GM23338 (cell line): ENCODE measurements around the gene FTO. TPM values are rescaled to one million over a fixed set of nuclear protein-coding genes. Genes with fewer than 3 reads are reported as not detected.

ENCODE experiments used
- ATAC-seq: fragments of 200-7000 bp; cut with Tn5 transposase; 3 replicates; pipeline ENCODE4 v1.9.1; 2020
- DNase-seq: peaks from one replicate; pipeline ENCODE4 v3.0.0-alpha.2; 2015; ENCODE audit warnings: low spot score
- H2AFZ ChIP-seq: fragments of 200-600 bp; sonication (generic); 2 replicates; pipeline ENCODE4 v1.8.0; 2016; ENCODE audit warnings: antibody characterized with exemption, mild to moderate bottlenecking, moderate library complexity
- H3F3A ChIP-seq: fragments of 200-600 bp; sonication (generic); replicated peaks from 2 replicates; pipeline ENCODE4 v1.8.0; 2017; ENCODE audit warnings: antibody characterized with exemption, mixed run types, low read depth
- H3K27ac ChIP-seq: fragments of 200-600 bp; sonication (generic); 2 replicates; pipeline ENCODE4 v1.6.1; 2016; ENCODE audit warnings: low read depth
- H3K27me3 ChIP-seq: fragments of 200-600 bp; sonication (generic); 2 replicates; pipeline ENCODE4 v1.8.0; 2016; ENCODE audit warnings: mild to moderate bottlenecking, mixed run types, moderate library complexity; ENCODE audit not compliant: insufficient read depth
- H3K36me3 ChIP-seq: fragments of 200-600 bp; sonication (generic); 2 replicates; pipeline ENCODE4 v1.8.0; 2016; ENCODE audit warnings: mild to moderate bottlenecking; ENCODE audit not compliant: insufficient read depth
- H3K4me1 ChIP-seq: fragments of 200-600 bp; sonication (generic); 2 replicates; pipeline ENCODE4 v1.8.0; 2016; ENCODE audit warnings: mild to moderate bottlenecking, moderate library complexity; ENCODE audit not compliant: insufficient read depth
- H3K4me2 ChIP-seq: fragments of 200-600 bp; sonication (generic); 2 replicates; pipeline ENCODE4 v1.7.1; 2017; ENCODE audit warnings: mixed run types
- H3K4me3 ChIP-seq: fragments of 200-600 bp; sonication (generic); 2 replicates; pipeline ENCODE4 v1.6.1; 2016; ENCODE audit warnings: mixed run types
- H3K79me2 ChIP-seq: fragments of 200-600 bp; sonication (generic); replicated peaks from 2 replicates; pipeline ENCODE4 v1.8.0; 2017; ENCODE audit warnings: mild to moderate bottlenecking; ENCODE audit not compliant: insufficient read depth
- H3K9me2 ChIP-seq: fragments of 200-600 bp; sonication (generic); 2 replicates; pipeline ENCODE4 v1.8.0; 2017; ENCODE audit not compliant: insufficient read depth
- H4K20me1 ChIP-seq: fragments of 200-600 bp; sonication (generic); replicated peaks from 2 replicates; pipeline ENCODE4 v1.8.0; 2017; ENCODE audit warnings: mild to moderate bottlenecking; ENCODE audit not compliant: insufficient read depth
- H3K27ac Mint-ChIP-seq: 2 replicates; pipeline ENCODE4 v1.8.0; 2020; ENCODE audit warnings: inconsistent platforms, mild to moderate bottlenecking, moderate library complexity, mixed read lengths
- H3K27me3 Mint-ChIP-seq: 3 replicates; pipeline ENCODE4 v1.8.0; 2022; ENCODE audit warnings: low read depth, mild to moderate bottlenecking, moderate library complexity, mixed read lengths, inconsistent platforms; ENCODE audit not compliant: insufficient read depth, poor library complexity
- H3K36me3 Mint-ChIP-seq: 3 replicates; pipeline ENCODE4 v1.8.0; 2021; ENCODE audit warnings: low read depth, mild to moderate bottlenecking, inconsistent platforms, moderate library complexity, mixed read lengths
- H3K4me1 Mint-ChIP-seq: 3 replicates; pipeline ENCODE4 v1.8.0; 2020; ENCODE audit warnings: mild to moderate bottlenecking, inconsistent platforms, mixed read lengths
- H3K4me3 Mint-ChIP-seq: 3 replicates; pipeline ENCODE4 v1.8.0; 2021; ENCODE audit warnings: moderate library complexity, mild to moderate bottlenecking, inconsistent platforms, mixed read lengths
- H3K9me3 Mint-ChIP-seq: 3 replicates; pipeline ENCODE4 v1.8.0; 2020; ENCODE audit warnings: moderate library complexity, mild to moderate bottlenecking, inconsistent platforms, mixed read lengths
- CTCF ChIP-seq, 2 experiments: fragments of 200-600 bp in 1 of 2; sonication (generic) in 1 of 2; conservative IDR thresholded peaks; 2 replicates each; pipeline versions ENCODE4 v1.5.1 to v1.6.1; 2016 to 2017; ENCODE audit warnings: antibody characterized with exemption in 2 of 2, low read depth in 2 of 2, mild to moderate bottlenecking in 2 of 2, moderate library complexity in 1 of 2
- ZNF114 ChIP-seq: fragments of 250-450 bp; sonication (Bioruptor Pico); IDR thresholded peaks from 2 replicates; pipeline ENCODE4 v1.5.0; 2020; ENCODE audit warnings: mild to moderate bottlenecking, moderate library complexity
- polyA plus RNA-seq: library from polyadenylated mRNA; unstranded; fragments of >200 nt; fragmentation: Nextera tagmentation; extraction: Ambion mirVana; gene quantifications from 2 replicates; pipeline ENCODE4 v1.2.1, GENCODE V29; 2016
- total RNA-seq: library from RNA; depleted of rRNA; stranded (reverse); fragments of >200 nt; shearing (Covaris generic); gene quantifications from 2 replicates; pipeline ENCODE4 v1.2.3, GENCODE V29; 2014
- TF ChIP-seq, protein P1 (sequence below): fragments of 250-450 bp; sonication (Bioruptor Pico); IDR thresholded peaks from 2 replicates; pipeline ENCODE4 v1.5.0; 2020; ENCODE audit warnings: mild to moderate bottlenecking, moderate library complexity
- TF ChIP-seq, protein P2 (sequence below): IDR thresholded peaks from 2 replicates; pipeline ENCODE4 v1.6.1; 2016; ENCODE audit warnings: antibody characterized with exemption

FTO gene
- total and polyA plus RNA-seq, 2 experiments from 2014 or later = 17.7 to 69.6 TPM

DNA sequence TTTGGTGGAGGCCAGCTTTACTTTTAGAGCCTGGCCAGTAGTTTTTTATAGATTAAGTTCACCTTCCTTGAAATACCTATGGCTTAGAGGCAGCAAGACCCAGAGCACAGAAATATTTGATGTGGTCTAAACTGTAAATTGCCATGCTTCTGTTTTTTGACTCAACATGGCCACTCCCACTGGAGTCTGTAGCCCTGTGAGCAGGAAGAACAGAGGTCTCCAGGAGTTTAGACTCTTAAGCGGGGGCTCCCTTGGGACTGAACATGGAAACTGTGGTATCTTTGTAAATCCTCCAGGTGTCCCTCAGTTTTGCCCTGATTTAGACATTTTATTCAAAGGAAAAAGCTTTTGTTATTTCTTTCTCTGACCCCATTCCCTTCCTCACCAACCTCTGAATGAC, 145.6 kb downstream of the FTO start:
- Mint-ChIP-seq H3K4me3 (no peak overlapping the region), H3K27ac (no peak overlapping the region), H3K9me3 (peaks cover under 1% of the 10 kb centered on the region; the same call in 1 of the 3 replicates), H3K4me1 (peaks cover 12% of the 10 kb centered on the region), H3K27me3 (peaks cover 4% of the 10 kb centered on the region), H3K36me3 (peaks cover 10% of the 10 kb centered on the region; the same call in 2 of the 3 replicates)
- Histone ChIP-seq H3K36me3 (no peaks in the 10 kb centered on the region; the same call in 1 of the 2 replicates), H3K4me1 (peaks cover 17% of the 10 kb centered on the region), H3F3A (no peaks in the 10 kb centered on the region), H3K79me2 (no peaks in the 10 kb centered on the region), H3K4me2 (peak overlapping the region; percentile 63; the same call in 1 of the 2 replicates), H3K4me3 (no peak overlapping the region), H3K27me3 (no peaks in the 10 kb centered on the region), H2AFZ (no peak overlapping the region), H3K9me2 (0 out of 2 replicates have a peak, but pooled peaks cover 3% of the 10 kb centered on the region), H3K27ac (no peak overlapping the region), H4K20me1 (no peaks in the 10 kb centered on the region)
- TF ChIP-seq CTCF (conservative IDR thresholded peaks at IDR 0.05; ENCODE audit: low read depth in 2 of 2) = no peak
- no peak for TF ChIP-seq ZNF114 (CRISPR knock-in tag)
- TF ChIP-seq, protein P1, sequence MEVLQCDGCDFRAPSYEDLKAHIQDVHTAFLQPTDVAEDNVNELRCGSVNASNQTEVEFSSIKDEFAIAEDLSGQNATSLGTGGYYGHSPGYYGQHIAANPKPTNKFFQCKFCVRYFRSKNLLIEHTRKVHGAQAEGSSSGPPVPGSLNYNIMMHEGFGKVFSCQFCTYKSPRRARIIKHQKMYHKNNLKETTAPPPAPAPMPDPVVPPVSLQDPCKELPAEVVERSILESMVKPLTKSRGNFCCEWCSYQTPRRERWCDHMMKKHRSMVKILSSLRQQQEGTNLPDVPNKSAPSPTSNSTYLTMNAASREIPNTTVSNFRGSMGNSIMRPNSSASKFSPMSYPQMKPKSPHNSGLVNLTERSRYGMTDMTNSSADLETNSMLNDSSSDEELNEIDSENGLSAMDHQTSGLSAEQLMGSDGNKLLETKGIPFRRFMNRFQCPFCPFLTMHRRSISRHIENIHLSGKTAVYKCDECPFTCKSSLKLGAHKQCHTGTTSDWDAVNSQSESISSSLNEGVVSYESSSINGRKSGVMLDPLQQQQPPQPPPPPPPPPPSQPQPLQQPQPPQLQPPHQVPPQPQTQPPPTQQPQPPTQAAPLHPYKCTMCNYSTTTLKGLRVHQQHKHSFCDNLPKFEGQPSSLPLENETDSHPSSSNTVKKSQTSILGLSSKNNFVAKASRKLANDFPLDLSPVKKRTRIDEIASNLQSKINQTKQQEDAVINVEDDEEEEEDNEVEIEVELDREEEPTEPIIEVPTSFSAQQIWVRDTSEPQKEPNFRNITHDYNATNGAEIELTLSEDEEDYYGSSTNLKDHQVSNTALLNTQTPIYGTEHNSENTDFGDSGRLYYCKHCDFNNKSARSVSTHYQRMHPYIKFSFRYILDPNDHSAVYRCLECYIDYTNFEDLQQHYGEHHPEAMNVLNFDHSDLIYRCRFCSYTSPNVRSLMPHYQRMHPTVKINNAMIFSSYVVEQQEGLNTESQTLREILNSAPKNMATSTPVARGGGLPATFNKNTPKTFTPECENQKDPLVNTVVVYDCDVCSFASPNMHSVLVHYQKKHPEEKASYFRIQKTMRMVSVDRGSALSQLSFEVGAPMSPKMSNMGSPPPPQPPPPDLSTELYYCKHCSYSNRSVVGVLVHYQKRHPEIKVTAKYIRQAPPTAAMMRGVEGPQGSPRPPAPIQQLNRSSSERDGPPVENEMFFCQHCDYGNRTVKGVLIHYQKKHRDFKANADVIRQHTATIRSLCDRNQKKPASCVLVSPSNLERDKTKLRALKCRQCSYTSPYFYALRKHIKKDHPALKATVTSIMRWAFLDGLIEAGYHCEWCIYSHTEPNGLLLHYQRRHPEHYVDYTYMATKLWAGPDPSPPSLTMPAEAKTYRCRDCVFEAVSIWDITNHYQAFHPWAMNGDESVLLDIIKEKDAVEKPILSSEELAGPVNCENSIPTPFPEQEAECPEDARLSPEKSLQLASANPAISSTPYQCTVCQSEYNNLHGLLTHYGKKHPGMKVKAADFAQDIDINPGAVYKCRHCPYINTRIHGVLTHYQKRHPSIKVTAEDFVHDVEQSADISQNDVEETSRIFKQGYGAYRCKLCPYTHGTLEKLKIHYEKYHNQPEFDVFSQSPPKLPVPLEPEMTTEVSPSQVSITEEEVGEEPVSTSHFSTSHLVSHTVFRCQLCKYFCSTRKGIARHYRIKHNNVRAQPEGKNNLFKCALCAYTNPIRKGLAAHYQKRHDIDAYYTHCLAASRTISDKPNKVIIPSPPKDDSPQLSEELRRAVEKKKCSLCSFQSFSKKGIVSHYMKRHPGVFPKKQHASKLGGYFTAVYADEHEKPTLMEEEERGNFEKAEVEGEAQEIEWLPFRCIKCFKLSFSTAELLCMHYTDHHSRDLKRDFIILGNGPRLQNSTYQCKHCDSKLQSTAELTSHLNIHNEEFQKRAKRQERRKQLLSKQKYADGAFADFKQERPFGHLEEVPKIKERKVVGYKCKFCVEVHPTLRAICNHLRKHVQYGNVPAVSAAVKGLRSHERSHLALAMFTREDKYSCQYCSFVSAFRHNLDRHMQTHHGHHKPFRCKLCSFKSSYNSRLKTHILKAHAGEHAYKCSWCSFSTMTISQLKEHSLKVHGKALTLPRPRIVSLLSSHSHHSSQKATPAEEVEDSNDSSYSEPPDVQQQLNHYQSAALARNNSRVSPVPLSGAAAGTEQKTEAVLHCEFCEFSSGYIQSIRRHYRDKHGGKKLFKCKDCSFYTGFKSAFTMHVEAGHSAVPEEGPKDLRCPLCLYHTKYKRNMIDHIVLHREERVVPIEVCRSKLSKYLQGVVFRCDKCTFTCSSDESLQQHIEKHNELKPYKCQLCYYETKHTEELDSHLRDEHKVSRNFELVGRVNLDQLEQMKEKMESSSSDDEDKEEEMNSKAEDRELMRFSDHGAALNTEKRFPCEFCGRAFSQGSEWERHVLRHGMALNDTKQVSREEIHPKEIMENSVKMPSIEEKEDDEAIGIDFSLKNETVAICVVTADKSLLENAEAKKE (CRISPR knock-in tag) = no peak
- TF ChIP-seq, protein P2, sequence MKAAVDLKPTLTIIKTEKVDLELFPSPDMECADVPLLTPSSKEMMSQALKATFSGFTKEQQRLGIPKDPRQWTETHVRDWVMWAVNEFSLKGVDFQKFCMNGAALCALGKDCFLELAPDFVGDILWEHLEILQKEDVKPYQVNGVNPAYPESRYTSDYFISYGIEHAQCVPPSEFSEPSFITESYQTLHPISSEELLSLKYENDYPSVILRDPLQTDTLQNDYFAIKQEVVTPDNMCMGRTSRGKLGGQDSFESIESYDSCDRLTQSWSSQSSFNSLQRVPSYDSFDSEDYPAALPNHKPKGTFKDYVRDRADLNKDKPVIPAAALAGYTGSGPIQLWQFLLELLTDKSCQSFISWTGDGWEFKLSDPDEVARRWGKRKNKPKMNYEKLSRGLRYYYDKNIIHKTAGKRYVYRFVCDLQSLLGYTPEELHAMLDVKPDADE = no peak
- no peak for ATAC-seq
- DNase-seq = no peak
